ELR (cell line): ENCODE results near the gene TBCD.
"Not testable (repeated sequence)": the region's sequence is repeated elsewhere in the genome, so short reads cannot be mapped to it uniquely, and the experiment has no call there.

Source experiments
- DNase-seq: peaks from one replicate; pipeline ENCODE4 v3.0.0-alpha.2; 2015; ENCODE audit warnings: low read depth

TBCD gene

DNA sequence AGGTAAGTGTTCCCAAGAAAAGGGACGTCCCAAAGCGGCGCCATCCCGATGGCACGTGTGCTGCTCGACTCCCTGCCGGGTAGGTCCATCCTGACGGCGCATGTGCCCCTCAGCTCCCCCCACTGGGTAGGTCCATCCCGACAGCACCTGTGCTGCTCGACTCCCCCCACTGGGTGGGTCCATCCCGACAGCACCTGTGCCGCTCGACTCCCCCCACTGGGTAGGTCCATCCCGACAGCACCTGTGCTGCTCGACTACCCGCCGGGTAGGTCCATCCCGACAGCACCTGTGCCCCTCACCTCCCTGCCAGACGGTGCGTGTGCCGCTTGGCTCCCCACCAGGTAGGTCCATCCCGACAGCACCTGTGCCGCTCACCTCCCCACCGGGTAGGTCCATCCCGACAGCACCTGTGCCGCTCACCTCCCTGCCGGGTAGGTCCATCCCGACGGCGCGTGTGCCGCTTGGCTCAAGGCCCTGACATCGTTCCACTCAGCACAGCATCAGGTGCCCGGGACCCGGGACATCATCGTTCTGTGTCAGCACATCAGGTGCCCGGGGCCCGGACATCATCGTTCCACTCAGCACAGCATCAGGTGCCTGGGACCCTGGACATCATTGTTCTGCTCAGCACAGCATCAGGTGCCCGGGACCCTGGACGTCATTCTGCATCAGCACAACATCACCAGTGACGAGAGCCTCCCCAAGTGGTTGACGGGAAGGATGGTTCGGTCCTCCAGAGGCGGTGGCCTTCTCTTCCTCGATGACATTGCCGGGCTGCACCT is 22.2 kb upstream of the TBCD start:
- no peak for DNase-seq

DNA sequence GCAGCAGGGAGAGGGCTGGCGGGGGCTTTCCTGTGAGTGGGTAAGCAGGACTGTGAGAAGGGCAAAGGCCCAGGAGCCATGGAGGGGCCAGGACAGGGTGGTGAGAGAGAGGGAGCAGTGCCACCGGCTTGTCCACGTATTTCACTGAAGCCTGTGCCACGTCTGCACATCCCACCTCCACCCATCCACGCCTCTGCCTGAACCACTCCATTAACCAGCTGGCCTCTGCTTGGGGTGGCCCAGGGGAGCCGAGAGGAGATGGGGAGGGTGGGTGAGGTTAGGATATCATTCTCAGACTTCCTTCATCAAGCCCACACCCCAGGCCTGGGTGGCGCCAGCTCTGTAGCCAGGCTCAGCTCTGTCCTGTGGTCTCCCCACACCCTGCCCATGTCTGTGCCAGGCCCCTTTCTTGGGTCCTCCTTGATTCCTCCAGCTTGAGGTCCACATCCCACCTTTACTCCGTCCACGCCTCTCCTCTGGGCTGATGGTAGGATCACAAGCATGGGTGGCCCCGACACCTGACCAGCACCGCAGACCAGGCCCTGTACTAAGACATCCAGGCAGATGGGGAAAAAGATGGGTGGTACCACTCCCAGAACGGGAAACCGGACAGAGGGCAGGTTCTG is 19.6 kb upstream of the TBCD start:
- DNase-seq: no peak

DNA sequence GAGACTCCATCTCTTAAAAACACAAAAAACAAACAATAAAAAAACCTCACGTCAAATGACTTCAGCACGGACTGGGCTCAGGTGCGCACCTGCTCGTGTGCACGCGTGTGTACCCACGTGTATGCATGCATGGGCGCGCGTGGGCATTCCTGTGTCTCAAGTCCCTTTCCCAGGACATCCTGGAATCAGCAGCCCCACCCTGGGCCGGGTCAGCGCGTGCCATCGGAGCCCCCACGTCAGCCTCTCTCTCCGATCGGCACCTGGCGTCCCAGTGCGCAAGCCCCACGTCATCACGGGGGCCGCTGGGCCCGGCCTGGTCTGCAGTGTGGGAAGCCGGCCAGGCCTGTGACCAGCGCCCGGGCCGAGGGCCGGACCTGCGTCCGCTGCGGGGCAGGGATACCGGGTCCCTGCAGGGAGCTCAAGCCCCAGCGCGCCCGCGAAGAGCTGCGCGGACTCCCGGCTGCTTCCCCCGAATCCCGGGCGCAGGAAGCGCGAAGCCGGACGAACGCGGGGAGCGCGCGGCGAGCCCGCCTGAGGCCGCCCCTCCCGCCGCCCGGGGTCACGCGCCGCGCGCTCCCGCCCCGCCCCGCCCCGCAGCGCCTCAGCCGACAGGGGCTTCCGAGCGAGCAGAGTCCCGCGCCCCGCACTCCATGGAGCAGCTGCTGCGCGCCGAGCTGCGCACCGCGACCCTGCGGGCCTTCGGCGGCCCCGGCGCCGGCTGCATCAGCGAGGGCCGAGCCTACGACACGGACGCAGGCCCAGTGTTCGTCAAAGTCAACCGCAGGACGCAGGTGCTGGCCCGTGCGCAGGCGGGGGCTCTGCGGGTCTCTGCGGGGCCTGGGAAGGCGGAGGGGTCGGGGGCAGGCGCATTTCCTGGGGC is 16.6 kb upstream of the TBCD start, which contains the start of gene FN3K:
FN3K (plus strand) TSS at position 629 of the 880 bp plus-strand sequence; CDS start at position 651, 22 bp downstream.
- peak; percentile 74 for DNase-seq

DNA sequence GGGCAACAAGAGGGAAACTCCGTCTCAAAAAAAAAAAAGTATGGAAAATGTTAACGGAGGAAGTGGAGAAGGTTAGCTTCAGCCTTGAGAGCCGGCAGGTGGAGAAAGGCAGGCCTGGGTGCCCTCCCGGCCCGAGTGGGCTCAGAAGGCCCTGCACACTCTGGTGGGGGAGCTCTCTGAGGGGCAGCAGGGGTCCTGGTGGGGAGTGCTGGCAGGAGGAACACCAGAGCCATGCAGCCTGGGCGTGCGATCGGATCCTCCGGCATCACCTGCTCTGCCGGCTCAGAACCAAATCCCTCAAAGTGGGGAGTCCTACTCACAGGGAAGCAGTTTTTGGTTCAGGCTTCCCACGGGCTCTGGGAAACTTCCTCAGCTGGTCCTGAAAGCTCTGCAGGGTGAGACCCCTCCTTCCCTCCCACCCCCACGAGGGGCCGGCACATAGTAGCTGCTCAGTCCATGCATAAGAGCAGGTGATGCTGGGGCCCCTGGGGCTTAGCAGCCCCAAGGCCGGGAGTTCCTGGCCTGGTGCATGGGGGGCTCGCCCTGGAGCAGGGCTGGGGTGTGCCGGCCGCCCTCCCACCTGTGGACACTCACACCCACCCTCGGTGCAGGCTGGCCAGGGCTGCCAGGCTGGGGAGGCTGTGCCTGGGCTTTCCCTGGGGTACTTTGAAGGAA is 15.2 kb upstream of the TBCD start:
- DNase-seq: no peak

DNA sequence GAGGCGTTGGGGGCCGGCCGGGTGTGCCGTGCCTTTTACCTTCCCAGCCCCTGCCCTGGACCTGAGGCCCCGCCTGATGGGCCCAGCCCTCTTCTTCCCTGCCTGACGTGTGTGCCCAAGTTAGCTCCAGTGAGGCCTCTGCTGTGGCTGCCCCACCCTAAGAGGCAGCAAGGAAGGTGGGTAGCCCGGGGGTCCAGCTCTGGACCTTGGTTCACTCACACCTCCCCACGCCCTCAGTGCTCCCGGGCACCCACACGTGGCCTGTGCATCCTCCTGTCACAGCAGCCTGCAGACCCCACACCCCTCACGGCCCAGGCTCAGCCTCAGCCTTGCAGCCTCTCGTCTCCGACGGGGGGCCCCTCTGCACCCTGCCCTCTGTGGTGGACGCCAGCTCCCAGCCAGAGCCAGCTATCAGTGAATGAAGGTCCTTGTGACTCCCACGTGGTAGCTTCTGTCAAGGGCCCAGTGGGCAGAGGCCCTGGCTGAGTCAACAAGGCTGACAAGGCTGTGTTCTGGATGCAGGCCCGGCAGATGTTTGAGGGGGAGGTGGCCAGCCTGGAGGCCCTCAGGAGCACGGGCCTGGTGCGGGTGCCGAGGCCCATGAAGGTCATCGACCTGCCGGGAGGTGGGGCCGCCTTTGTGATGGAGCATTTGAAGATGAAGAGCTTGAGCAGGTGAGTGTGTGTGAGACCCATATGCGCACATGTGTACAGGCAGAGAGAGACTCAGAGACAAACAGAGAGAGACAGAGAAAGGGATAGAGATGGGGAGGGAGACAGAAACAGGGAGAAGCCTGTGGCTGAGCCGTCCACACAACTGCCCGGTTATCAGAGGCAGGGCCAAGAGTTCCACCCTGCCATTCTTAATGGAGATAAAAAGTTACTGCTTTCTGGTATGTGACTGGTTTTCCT is 13.6 kb upstream of the TBCD start:
- no peak for DNase-seq

DNA sequence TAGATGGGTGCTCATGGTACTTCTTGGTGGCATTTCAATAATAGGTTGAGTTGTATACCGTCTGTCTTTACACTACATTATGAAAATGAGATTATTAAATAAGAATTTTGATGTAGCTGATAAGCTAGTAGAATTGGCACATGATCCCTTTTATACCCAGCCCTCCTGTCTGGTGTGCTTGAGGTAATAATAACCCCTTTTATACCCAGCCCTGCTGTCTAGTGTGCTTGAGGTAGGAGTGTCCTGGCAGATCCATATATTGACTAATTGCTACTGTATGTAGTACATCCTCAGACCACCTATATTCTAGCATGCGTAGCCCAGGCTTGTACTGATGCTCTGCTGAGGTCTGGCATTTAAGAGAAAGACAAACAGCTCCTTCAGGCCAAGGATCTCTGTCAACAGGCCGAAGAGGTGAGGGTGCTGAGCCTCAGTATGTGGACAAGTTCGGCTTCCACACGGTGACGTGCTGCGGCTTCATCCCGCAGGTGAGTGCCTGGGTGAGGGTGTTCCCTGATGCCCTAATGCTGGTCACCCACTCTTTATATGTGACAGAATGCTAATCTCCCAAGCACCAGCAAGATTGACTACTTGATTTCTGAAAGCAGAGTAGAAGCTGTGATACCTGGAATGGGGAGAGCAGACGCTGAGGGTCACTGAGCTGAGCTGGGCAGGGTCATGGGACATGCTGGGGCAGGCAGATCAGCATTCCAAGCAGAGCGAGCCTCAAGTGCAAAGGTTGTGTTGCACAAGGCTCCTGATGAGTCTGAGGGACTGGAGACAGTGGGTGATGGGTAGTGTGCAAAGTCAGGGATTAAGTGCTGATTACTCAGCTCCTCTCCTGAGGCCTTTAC is 10.7 kb upstream of the TBCD start:
- no peak for DNase-seq

DNA sequence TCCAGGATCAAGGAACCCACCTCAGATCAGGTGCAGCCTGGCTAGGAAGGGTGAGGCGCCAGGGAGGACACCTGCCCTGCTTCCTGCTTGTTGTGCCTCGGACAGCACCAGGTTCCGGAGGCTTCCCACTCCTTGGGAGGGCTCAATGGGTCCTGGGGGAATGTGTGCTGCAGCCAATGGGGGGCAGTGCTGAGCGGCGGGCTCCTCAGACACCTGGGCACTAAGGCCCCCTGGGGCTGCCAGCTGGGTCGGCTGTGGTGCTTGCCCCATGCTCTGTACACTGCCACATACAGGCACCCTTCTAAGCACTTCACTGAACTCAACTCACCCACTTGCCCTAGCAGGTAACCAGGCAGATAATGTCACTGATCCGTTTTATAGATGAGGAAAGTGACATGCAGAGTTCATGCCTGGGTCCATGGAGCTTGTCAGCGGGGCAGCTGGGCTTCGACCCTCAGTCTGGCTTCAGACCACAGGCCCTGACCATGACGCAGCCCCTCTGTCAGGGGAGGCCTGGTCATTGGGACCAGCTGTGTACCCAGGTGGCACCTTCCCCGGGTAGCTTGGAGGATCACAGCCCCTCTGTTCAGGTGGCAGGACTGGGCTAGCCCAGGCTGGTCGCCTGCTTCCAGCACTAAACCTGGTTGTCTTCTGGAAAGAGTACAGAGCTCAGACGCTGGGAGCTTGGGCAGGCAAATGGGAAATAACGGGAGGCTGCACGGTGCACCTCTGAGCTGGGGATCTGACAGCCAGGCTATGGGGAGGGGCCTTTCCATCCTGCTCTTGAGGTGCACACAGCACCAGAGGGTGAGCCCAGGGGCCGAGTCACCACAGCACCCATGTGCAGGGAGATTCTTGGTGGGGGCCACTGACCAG is 8.3 kb upstream of the TBCD start:
- no peak for DNase-seq

DNA sequence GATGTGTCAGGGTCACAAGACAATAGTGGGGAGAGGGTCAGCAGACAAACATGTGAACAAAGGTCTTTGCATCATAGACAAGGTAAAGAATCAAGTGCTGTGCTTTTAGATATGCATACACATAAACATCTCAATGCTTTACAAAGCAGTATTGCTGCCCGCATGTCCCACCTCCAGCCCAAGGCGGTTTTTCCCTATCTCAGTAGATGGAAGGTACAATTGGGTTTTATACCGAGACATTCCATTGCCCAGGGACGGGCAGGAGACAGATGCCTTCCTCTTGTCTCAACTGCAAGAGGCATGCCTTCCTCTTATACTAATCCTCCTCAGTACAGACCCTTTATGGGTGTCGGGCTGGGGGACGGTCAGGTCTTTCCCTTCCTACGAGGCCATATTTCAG is 7.1 kb upstream of the TBCD start:
- DNase-seq: not testable (repeated sequence)

DNA sequence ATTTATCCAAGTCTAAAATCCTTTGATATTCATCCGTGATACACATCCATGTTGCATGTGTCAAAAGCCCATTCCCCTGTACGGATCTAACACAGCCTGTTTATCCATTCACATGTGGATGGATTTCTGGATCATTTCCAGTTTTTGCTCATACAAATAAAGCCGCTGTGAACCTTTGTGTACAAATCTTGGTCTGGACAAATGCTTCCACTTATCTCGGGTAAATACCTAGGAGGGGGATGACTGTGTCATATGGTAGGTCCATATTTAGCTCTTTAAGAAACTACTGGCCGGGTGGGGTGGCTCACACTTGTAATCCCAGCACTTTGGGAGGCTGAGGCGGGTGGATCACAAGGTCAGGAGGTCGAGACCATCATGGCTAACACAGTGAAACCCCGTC is 6.3 kb upstream of the TBCD start:
- DNase-seq: no peak

DNA sequence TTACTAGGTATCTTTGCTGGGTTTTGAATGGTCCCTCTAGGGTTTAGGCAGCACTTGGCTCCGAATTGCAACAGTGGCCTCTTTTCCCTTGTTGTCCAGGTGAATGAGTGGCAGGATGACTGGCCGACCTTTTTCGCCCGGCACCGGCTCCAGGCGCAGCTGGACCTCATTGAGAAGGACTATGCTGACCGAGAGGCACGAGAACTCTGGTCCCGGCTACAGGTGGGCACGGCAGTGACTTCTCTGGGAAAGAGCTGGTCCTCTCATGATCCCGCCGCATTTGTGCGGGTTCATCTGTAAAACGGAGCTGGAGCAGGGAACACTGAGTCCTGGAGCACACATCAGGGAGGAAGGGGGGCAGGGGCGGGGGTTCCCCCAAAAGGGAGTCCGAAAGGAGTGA is 3.1 kb upstream of the TBCD start:
- no peak for DNase-seq

DNA sequence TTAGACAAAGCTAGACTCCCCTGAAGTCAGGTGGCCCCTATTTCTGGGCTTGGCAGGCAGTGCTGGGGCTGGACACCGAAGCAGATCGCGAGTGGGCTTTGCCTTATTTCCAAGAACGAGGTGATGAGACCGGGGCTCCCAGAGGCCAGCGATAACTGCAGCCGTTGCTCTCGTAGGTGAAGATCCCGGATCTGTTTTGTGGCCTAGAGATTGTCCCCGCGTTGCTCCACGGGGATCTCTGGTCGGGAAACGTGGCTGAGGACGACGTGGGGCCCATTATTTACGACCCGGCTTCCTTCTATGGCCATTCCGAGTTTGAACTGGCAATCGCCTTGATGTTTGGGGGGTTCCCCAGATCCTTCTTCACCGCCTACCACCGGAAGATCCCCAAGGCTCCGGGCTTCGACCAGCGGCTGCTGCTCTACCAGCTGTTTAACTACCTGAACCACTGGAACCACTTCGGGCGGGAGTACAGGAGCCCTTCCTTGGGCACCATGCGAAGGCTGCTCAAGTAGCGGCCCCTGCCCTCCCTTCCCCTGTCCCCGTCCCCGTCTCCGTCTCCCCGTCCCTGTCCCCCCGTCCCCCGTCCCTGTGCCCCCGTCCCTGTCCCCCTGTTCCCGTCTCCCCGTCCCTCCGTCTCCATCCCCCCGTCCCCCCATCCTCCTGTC is 1.5 kb upstream of the TBCD start:
- no peak for DNase-seq

DNA sequence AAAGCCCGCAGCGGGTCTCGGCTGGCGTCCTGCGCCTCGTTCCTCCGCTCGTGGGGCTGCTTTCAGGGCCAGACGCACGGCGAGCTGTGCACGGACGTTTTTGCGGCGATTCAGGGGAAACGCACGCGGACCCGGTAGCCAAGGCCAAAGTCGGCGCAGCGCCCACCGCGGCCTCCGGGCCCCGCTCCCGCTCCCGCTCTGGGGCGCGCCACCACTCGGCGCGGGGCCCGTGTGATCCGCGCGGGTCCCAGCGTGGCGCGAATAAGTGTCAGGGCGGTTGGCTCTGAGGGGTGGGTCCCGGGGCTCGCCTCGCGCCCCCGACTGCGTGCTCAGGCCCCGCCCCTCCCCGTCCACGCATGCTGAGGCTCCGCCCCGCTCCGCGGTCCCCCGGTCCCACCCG is 694 bp upstream of the TBCD start:
- DNase-seq: no peak

DNA sequence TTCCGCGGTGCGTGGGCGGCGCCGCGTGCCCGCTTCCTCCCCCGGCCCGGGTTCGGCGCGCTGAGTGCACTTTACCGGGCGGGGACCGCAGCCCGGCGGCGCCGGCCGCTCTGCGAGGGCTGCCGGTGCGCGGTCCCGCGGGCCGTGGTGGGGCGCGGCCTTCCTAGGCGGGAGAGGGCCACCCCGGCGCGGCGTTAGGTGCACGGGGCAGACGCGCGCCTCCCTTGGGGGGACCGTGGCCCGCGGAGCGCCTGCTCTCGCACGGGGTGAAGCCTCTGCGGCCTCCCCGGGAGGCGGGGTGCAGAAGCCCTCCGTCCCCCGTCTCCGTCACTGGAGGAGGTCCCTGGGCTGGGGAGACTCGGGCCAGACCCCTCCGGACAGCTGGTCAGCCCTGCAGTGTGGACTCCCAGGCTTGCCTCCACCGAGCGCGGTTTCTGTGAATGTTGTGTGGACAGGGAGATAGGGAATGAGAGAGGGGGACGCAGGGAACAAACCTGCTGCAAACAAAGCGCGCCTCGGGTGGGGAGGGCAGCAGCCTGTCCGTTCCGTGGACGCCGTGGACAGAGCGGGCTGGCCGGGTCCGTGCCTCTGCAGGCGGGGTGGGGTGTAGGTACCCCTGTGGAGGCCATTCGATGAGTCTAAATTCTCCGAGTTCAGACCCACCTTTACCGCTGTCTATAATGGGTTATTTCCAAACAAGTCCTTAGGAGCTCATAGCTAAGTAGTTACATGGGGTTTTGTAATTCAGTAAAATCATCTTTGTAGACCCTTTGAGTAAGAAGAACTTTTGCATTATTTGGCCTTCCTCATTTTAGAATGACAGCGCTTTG is 721 bp downstream of the TBCD start:
- DNase-seq: peak; percentile 63

DNA sequence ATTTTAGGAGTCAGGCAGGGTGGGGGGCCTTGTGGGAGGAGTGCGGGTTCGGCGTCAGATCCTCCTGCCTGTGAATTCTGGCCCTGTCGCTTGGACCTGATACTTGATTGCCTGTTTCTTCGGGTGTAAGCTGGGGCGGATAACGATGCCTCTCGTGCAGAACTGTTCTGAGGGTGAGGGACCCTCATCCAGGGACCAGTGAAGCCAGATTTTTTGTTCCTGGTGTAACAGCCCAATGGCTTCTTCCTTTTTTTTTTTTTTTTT is 1.3 kb downstream of the TBCD start:
- no peak for DNase-seq

DNA sequence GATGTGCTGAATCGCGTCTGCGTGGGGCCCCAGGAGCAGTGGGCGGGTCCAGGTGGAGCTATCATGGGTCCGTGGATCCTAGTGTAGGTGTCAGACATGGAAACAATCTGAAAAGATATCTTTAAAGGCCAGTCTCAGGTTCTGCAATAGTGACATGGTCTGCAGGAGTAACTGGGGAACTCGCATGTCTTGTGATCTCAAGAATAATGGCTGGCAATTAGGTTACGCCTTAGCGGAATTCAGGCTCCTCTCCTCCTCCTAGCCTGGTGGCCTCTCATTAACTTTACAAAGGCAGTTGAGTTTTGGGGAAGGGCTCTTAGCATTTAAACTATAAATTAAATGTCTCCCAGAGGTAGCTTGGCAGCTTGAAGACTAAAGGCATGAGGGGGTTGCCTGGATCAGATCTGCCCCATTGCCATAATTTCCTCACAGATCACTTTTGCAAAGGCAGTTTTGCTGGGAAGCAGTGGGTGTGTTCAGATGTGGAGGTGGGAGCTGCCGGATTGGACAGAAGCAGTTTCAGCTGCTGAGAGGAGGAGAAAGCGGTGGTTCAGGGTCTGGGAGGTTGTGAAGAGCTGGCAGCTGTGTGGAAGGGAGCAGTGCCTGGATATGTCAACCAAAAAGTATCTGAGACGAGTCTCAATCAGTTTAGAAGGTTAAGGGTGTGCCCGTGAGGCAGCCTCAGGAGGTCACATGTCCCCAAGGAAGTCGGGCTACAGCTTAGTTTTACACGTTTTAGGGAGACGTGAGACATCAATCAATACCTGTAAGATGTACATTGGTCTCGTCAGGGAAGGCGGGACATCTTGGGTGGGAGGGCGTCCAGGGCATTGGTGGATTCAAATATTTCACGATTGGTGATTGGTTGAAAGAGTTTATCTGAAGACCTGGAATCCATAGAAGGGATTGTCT is 2.7 kb downstream of the TBCD start:
- no peak for DNase-seq

DNA sequence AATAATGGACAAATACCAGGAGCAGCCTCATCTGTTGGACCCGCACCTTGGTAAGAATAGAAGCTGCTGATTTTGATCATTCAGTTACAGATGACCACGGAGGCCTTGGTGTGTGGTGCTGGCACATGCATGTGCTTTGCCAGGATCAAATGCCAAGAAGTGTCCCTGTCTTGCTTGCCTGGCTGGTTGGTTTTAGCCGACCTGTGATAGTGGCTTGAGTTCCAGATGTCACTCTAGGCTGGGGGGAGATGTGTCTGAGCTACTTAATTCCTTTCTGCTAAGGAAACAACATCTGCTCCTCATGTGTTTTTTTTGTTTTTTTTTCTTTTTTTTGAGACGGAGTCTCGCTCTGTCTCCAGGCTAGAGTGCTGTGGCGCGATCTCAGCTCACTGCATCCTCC is 4.3 kb downstream of the TBCD start:
- DNase-seq: no peak

DNA sequence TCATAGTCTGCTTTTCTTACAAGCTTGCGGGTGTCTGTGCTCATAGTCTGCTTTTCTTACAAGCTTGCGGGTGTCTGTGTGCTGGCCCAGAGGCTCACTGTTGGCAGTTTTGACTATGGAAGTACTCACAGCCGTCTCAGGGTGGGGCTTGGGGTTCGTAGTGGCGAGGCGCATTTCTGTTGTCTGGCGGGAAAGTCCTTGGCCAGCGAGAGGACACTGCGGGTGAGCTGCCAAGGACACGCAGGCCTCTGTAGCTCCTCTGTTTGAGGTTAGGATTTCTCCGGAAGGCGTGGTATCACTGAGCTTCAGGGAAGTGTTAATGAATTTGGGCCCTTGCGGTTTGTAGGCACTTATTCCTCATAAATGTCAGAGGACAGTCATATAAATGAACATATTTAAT is 13.5 kb downstream of the TBCD start:
- no peak for DNase-seq
